Brain microvascular endothelial cell (primary cell): ENCODE results near the gene ZBP1.

Experiments
- DNase-seq: peaks from one replicate; pipeline ENCODE4 v3.0.0-alpha.2; 2020
- H3K27ac ChIP-seq: fragments of 250-450 bp; sonication (Bioruptor Pico); 2 replicates; pipeline ENCODE4 v1.5.1; 2020; ENCODE audit warnings: mild to moderate bottlenecking, moderate library complexity
- H3K27me3 ChIP-seq: fragments of 250-450 bp; sonication (Bioruptor Pico); replicated peaks from 2 replicates; pipeline ENCODE4 v1.5.1; 2020; ENCODE audit warnings: mild to moderate bottlenecking
- H3K36me3 ChIP-seq: fragments of 250-450 bp; sonication (Bioruptor Pico); replicated peaks from 2 replicates; pipeline ENCODE4 v1.5.1; 2020; ENCODE audit warnings: mild to moderate bottlenecking
- H3K4me3 ChIP-seq: 2 replicates; pipeline ENCODE4 v1.5.1; 2011; ENCODE audit warnings: low read depth, mild to moderate bottlenecking, control low read depth, low read length, moderate library complexity
- CTCF ChIP-seq: IDR thresholded peaks from 2 replicates; pipeline ENCODE4 v1.5.1; 2011; ENCODE audit warnings: low read depth, mild to moderate bottlenecking, moderate library complexity, low read length, control low read depth, inconsistent platforms; ENCODE audit errors: missing control alignments
- in situ Hi-C: cut with HindIII; loops from 2 replicates; pipeline ENCODE4 v1.10.0; 2017; ENCODE audit warnings: low sequenced_read_pairs, low pct_ligation_motif_present

Gene ZBP1

GRCh38 chr20:57589123-57589727 lies 31.0 kb downstream of the ZBP1 start:
- Histone ChIP-seq H3K27ac (no peak overlapping the region), H3K36me3 (no peaks in the 10 kb centered on the region), H3K27me3 (no peaks in the 10 kb centered on the region), H3K4me3 (no peak overlapping the region)
- TF ChIP-seq CTCF: no peak
- DNase-seq: no peak
- in situ Hi-C loops: no loop called here

GRCh38 chr20:57588596-57588995 lies 31.6 kb downstream of the ZBP1 start:
- TF ChIP-seq CTCF: no peak
- Histone ChIP-seq H3K27ac (no peak overlapping the region), H3K27me3 (no peaks in the 10 kb centered on the region), H3K4me3 (no peak overlapping the region), H3K36me3 (no peaks in the 10 kb centered on the region)
- in situ Hi-C loops: no loop called here
- no peak for DNase-seq

GRCh38 chr20:57587989-57588377 lies 32.2 kb downstream of the ZBP1 start:
- Histone ChIP-seq H3K27ac (no peak overlapping the region), H3K4me3 (no peak overlapping the region), H3K27me3 (no peaks in the 10 kb centered on the region), H3K36me3 (no peaks in the 10 kb centered on the region)
- in situ Hi-C loops: no loop called here
- TF ChIP-seq CTCF: no peak
- DNase-seq: no peak

- in situ Hi-C loops: no loop called here
- Histone ChIP-seq H3K4me3 (no peak overlapping the region), H3K27ac (no peak overlapping the region), H3K27me3 (no peaks in the 10 kb centered on the region), H3K36me3 (no peaks in the 10 kb centered on the region)
- no peak for TF ChIP-seq CTCF
- DNase-seq: no peak
Measured at GRCh38 chr20:57587278-57587988, 32.8 kb downstream of the ZBP1 start.

- Histone ChIP-seq H3K36me3 (no peaks in the 10 kb centered on the region), H3K4me3 (no peak overlapping the region), H3K27me3 (no peaks in the 10 kb centered on the region), H3K27ac (no peak overlapping the region)
- no peak for DNase-seq
- no peak for TF ChIP-seq CTCF
- in situ Hi-C loops: no loop called here
Measured at GRCh38 chr20:57586943-57587277, 33.3 kb downstream of the ZBP1 start.

- no peak for DNase-seq
- in situ Hi-C loops: no loop called here
- no peak for TF ChIP-seq CTCF
- Histone ChIP-seq H3K27ac (no peak overlapping the region), H3K36me3 (no peaks in the 10 kb centered on the region), H3K27me3 (no peaks in the 10 kb centered on the region), H3K4me3 (no peak overlapping the region)
Measured at GRCh38 chr20:57586370-57586793, 33.8 kb downstream of the ZBP1 start.
